HG02759 (cell line): Measurements from ENCODE around the gene PPP1R14C.
"Not testable (repeated sequence)": the region's sequence is repeated elsewhere in the genome, so short reads cannot be mapped to it uniquely, and the experiment has no call there.

Experiments used
- ATAC-seq: cut with Tn5 transposase; IDR thresholded peaks from one replicate; pipeline ENCODE4 v1.9.1; 2021; ENCODE audit warnings: mild to moderate bottlenecking, moderate library complexity; ENCODE audit not compliant: unreplicated experiment

Gene PPP1R14C

DNA sequence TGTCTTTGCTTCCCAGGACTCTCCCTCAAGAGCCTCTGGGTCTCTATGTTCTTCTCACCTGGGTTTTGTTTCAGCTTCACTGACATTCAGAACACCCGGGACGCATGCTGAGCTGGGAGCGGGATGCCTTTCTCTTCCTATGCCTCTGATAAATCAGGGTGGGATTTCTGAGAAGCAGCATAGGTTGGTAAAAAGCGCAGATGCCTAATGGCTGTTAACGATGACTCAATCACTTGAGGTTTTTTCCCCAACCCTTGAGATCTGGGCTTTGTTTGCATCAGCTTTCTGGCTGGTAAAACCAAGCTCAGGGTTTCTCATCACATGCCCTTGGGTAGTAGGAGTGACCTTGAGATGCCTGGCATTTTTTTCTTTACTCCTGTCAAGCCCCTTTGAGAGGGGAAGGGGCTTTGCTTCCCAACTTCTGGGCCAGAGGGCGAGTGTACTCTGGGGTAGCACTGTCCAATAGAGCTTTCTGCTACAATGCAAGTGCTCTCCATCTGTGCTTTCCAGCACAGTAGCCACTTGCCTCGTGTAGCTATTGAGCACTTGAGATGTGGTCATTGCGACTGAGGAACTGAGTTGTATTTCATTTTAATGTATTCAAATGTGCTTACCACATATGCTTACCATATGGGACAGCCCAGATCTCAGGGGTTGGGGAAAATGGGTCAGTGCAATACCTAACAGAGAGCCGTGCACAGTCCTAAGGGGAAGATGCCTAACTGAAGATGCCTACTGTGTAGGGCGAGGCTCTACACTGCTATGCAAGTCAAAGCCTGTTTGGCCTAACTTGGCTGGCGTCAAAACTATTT is 69.1 kb downstream of the PPP1R14C start:
- ATAC-seq: no peak

DNA sequence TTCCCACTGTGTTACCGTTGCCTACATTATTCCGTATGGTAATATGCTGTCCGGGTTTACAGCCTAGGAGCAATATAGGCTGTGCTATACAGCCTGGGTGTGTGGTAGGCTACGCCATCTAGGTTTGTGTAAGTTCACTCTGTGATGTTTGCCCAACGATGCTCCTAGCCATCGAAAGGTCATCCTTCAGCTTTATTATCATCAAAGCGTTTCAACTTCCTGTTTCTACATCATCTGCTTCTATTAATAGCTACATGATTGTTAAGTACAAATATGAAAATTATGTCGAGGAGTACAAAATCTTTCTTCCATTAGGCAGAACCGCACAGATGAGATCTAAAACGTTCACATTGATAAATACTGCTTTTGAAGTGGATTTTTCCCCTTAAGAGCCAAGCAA is 69.9 kb downstream of the PPP1R14C start:
- no peak for ATAC-seq

DNA sequence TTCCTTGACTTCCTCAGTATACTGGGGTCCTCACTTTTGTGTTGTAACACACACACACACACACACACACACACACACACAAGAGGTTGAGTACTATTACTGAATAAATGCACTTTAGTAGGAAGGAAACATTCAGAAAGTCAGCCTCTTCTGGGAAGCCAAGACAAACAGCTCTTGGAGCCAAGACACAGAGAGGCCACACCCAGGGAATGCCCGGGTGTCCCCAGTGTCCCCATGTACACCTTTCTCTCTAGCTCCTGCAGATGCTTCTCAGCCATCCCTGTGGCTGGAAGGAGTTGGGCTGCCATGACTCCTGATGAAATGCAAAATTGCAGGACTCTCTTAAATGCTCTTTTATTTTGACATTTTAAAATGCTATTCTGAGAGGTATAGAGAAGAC is 70.5 kb downstream of the PPP1R14C start:
- no peak for ATAC-seq

DNA sequence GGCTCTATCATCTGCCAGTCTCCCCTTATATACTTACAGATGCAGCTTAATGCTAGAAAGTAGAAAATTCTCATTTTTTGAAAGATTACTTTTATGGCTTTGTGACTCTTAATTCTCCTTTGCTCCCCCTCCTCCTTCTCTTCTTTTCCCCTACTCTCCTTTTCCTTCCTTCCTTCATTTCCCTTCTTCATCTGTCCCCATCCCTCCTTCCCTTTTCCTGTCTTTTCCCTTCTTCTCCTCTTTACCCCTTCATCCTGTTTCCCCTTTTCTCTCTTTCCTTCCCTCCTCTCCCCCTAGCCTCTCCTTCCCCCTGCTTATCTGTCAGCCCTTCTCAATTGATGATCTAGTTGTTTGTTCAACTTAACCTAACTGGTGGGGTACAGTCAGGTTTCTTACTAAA is 71.5 kb downstream of the PPP1R14C start:
- no peak for ATAC-seq

DNA sequence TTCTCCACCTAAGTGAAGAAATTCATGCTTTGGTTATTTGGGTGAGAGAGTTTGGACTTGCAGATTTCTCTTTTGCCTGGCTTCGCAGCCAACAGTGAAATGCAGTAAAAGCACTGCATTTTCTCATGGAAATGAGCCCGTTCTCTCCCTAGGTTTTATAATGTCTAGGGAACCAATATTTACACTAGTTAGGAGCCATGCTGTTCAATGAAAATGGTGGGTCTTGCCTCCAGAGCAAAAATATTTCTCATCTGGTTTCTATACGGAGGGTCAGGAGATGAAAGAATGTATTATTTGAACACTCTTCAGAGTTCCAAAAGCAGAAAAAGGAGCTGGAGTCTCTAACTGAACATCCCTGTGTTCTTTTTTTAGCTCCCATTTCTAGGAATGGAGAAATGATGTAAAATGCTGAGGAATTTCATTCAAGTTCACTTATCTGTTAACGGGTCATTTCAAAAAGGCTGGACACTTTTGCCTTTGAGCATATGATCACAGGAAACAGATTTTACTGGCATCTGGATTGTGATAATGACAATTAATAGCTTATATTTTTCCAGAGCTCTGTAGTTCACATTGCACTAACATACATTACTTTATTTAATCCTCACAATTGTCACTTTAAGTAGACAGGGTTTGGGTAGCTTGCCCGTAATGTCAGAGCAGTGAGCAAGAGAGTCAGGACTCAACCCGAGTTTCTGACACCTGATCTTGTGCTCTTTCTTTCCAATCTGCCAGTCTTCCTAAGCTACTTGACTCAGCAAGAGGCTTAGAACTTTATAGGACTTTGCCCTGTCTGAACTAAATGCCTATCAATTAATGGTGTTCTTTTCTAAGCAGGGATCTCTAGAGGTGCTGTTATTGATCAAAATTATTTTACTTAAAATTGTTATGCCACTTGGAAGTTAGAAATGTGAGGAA is 78.0 kb downstream of the PPP1R14C start:
- no peak for ATAC-seq

DNA sequence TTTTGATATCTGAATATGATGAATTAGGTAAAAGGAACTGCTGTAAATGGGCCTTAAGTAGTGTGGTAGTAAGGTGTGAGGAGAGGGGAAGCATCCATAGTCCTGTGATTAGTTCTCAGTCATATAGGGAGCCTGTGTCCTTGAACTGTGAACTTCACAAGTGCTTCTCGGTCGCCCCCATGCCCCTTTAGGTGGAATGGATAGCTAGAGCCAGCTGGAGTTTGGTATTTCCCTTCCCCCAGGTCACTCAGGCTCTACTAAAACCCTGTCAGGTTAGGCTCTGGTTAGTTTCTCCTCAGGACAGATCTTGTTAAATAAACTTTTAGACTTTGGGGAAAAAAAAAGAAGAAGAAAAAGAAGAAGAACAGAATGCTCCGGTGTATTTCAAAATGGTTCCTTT is 82.0 kb downstream of the PPP1R14C start:
- ATAC-seq: no peak

DNA sequence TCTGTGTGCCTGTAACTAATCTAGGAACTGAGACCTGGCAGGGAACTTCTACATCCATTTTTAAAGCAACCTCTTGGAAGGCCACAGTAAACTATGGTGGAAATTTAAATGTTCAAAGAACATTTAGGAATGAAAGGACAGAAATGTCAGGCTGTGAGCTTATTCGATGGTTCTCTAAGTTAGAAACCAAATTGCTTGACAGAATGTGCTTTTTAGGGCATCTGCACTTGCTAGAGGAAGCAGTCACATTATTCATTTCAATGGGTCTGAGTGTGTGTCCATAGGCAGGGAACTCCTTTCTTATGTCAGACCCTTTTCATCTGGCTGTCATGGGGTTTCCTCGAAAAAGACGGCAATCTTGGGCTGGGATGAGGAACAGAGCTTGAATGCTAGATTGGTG is 84.4 kb downstream of the PPP1R14C start:
- ATAC-seq: no peak

DNA sequence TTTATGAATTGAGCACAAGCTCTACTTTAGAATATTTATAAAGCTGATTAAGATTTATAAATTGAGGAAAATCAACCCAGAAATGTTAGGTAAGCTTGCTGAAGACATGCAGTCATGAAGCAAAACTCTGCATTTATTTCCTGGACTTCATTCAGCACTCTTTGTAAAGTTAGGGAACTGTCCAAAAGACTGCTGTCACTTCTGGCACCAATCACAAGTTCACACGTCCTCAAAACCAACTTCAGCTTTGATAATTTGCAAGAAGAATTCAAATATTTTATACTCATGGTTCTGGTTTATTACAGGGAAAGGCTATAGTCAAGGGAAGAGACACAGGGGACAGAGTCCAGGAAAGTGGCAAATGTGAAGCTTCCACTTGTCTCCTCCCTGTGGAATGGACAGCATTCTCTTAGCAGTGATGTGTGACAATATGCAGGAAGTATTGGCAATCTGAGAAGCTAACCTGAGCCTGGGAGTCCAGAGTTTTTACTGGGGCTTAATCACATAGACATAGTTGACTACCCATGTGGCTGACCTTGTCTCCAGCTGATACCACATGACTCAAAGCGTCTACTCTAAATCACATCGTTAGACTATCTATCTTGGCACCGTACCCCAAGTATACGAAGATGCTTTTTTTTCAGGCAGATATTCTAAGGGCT is 85.4 kb downstream of the PPP1R14C start:
- no peak for ATAC-seq

DNA sequence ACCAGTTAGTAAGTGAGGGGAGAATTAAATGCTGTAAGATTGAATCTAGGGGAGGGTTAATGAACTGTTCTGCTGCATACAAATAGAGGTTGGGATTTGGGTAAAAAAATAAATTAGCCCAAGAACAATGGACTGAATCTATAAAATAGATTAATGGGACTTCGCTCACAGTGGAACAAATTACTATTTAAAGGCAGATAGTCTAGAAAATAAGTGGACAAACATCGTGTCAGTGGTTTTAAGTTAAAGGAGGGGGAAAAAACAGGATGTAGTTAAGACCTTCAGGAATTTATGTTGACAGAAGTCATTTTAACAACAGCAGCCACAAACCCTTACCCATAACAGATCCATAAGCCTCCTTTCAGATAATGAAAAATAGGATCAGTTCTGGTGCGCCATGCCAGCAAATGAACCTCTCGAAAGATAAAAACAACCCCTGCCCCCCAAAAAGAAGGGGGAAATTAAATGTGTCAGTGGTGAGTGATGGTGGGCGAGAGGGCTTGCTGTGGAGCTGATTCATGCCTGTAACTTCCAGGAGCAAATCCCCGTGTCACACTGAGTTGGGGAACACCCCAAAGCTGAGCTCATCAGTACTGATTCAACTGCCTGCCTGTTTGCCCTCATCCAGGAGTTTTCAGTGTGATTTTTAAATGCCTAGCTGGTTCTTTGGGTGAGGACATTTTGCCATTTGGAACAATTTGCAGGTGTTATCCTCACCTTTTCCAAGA is 86.8 kb downstream of the PPP1R14C start:
- ATAC-seq: no peak

DNA sequence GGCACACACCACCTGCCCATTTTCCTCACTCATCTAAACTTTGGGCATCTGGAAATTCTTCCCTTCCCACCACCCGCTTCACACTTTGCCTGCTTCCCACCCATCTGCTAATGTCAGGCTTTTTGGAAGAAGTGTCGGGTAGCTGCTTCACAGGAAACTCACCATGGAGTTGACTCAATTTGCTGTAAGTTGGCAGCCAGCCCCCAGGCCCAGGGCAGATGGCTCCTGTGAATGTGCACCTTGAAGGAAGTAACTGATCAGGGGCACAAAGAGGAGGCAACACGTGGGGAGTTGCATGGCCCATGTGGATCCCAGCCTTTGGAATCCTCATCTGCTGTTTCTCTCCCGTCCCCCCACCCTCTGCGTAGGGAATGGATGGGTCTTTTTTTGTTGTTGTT is 87.3 kb downstream of the PPP1R14C start:
- no peak for ATAC-seq

DNA sequence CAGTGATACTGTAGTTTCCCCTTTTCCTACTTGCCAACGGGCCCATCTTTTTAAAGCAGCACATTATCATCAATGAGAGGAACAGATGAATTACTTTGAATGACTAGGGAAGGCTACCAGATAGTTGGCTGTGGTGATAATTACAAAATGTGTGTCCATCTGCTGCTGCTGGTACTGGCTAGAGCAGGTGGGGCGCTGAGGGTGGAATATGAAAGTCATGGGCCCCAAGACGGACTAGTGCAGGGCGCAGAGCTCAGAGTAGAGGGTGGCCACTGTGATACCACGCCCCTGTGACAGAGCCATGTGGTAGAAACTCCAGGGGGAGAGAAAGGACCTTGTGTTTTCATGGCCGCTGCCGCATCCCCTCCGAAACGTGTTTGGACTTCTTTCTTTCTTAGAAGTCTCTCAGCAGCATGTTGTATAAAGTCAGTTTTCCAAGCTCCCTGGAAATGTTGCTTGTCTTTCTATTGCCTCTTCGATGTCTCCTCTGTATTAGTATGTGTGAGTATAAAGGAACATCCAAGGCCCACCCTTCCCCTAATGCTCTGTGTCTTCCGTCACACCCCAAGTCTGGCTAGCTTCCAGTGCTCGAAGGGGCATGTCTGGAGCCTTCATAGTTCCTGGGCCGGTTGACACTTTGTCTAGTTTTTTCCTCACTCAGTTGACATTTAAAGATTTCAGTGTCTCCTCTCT is 88.1 kb downstream of the PPP1R14C start:
- ATAC-seq: no peak

DNA sequence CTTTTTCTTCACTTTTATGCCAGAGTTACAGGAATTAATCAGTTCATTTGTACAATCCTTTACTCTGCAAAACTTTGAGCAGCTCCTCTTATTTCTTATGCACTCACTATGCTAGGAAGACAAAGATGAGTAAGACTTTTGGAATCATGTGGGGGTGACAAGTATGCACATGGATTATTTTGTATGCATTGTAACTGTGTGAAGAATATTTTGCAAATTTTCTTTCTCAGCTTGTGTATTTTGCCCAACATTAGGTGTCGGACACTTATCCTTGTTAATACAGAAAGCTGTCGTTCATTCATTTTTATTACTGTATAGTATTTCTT is 88.6 kb downstream of the PPP1R14C start:
- ATAC-seq: no peak

DNA sequence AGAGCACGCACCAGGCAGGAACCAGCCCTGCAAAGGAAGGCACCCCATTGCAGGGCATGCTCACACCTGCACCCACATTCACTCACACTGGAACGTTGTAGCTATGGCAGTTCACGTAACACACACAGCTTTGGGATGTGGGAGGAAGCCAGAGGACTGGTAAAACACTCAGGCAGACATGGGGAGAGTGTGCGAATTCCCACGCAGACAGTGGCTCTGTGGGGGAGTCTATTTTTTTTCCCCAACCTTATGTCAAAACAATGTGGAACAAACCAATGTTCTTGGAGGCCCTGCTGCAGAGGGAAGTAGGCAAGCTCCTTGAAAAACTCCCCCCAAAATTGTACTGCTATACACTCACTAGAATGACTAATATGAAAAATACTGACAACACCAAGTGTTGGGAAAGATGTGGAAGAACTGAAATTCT is 91.0 kb downstream of the PPP1R14C start:
- no peak for ATAC-seq

DNA sequence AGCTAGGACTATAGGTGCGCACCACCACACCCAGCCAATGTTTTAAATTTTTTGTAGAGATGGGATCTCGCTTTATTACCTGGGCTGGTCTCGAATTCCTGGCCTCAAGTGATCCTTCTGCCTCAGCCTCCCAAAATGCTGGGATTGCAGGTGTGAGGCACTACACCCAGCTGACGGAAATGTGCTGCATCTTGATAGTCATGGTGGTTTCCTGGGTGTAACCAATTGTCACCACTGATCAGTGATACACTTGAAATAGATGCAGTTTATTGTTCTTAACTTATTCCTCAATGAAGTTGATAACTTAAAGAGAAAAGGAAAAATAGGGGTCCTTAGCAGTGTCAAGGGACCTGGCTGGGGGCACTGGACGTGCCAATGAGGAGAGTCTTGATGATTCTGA is 92.4 kb downstream of the PPP1R14C start:
- no peak for ATAC-seq

DNA sequence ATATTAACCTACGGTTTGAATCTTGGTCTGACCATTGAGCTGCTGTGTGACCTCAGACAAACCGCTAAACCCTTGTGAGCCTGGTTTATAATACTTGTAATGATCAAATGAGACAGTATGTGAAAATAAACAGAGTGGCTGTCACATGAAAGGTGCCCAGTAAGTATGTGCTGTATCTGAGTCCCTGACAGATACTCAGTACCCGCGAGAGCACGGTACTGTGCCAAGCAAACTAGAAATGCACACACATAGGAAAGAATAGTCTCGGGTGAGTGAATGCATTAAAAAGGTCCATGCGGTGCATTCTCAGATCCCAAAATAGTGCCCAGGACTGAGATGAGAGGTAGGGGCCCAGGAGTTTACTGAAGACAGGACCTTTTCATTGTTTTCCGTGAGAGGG is 93.3 kb downstream of the PPP1R14C start:
- ATAC-seq: no peak

DNA sequence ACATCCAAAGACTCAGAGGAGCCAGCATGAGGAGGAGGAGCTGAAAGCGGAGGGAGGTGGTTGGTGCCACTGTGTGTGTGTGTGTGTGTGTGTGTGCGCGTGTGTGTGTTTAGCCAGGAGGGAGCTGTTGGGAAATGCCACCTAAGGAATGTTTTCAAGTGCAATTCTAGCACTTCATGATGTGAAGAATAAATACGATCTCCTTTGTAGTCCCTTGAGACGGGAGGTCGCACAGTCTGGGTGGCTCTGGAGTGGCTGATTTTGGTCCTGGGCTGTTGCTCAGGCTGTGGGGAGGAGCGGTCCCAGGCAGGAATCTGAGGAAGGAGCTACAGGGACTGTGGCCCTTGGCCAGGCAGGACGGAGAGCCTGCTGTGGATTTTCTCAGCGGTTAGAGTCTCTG is 93.7 kb downstream of the PPP1R14C start:
- no peak for ATAC-seq

DNA sequence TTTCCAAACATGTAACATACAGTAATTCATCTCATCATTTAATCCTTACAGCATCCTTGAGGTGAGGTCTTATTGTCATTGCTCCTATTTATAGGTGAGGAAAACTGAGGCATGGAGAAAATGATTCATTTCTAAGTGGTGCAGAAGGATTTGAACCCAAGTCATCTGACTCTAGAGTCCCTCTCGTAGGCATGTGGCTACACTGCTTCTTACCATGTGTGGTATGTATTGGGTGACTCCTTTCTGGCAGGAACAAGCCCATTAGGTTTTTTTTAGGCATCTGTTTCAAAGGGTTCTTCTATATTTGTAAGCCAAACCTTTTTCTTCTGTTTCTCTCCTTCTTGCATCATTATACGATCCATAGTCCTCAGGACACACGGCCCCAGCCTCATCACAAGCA is 94.8 kb downstream of the PPP1R14C start:
- ATAC-seq: no peak

DNA sequence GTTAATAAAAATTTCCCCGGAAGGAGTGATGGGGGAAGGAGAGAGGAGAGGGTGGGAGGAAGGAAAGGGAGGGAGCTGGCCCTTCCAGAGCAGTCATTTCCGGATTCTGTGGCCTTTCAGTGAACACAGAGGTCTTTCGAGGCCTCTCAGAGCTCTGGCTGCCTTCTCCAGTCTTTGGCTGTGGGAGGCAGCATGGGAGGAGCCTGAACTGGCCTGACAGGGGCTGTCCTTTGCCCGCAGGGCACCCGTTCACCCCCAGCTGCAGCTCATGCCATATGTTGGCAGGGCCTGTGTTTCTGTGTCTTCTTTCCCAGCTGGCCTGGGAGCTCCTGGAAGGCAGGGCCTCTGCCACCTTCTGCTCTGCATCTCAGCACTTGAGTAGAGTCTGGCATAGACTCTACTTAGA is 95.5 kb downstream of the PPP1R14C start:
- no peak for ATAC-seq

DNA sequence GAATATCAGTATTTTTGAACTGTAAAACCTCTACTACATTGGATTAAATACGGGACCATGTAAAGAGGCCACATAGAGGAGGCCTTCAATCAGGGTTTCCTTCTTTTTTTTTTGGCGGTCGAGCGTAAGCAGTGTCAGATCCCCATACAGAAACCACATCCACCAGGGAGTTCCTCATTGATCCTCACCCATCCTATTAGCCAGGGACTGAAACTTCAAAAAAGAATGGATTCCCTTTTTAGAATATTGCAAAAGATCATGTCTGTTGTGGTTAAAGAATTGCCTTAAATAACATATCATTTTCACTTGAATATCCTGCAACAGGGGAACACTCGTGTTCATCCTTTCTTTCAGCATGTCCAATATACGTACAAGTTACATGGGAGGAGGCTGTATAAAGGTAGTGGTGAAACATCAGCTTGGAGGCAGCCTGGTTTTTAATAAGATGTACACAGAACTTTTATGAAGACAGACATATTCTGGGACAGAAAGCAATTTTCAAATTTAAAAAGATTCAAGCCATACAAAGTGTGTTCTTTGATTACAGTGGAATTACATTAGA is 96.1 kb downstream of the PPP1R14C start:
- ATAC-seq: no peak

DNA sequence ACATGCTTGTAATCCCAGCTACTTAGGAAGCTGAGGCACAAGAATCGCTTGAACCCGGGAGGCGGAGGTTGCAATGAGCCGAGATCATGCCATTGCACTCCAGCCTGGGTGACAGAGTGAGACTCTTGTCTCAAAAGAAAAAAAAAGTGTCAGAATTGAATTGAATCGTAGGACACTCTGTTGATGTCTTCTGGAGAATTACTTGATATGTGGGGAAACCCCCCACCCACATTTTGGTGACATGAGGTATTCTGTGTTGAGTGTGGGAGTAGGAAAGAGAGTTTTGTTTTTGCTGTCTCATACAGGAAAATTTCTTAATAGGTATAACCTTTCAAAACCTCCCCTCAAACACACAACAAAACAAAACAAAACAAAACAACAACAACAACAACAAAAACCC is 98.9 kb downstream of the PPP1R14C start:
- not testable (repeated sequence) for ATAC-seq
